H1 (cell line): ENCODE results near the gene CRYGA. TPM values are rescaled to one million over a fixed set of nuclear protein-coding genes. Genes with fewer than 3 reads are reported as not detected.

Experiments used
- CTCF ChIA-PET: fragments of 300-600 bp; sonication (Branson Sonifier 250); formaldehyde crosslinking; loops from one replicate; lab custom pipeline; 2021; ENCODE audit not compliant: partially characterized antibody; lab: Charles Lee
- POLR2A ChIA-PET: fragments of 300-600 bp; sonication (Branson Sonifier 250); formaldehyde crosslinking; loops from one replicate; lab custom pipeline; 2021; ENCODE audit warnings: inconsistent platforms; ENCODE audit not compliant: partially characterized antibody; lab: Charles Lee
- DNase-seq, 2 experiments: peaks; one replicate each; pipeline versions ENCODE4 v3.0.0 to v3.0.0-alpha.2; 2010 to 2022; ENCODE audit warnings: low spot score in 2 of 2, low read depth in 1 of 2, mixed read lengths in 1 of 2
- FAIRE-seq: peaks from 2 replicates; lab custom pipeline; 2011; peaks lifted over from hg19 to GRCh38; lab: Jason Lieb, UNC
- H2AFZ ChIP-seq: 2 replicates; pipeline ENCODE4 v1.8.1; 2012; ENCODE audit warnings: low read length, inconsistent platforms
- H2AK5ac ChIP-seq: 2 replicates; pipeline ENCODE4 v1.6.1; 2013; ENCODE audit warnings: low read depth, low read length
- H2BK120ac ChIP-seq: replicated peaks from 2 replicates; pipeline ENCODE3; 2013; ENCODE audit warnings: low read depth, low read length, inconsistent platforms
- H2BK12ac ChIP-seq: 2 replicates; pipeline ENCODE4 v1.6.1; 2013; ENCODE audit warnings: low read depth, low read length
- H2BK15ac ChIP-seq: 2 replicates; pipeline ENCODE4 v1.6.1; 2013; ENCODE audit warnings: low read length
- H2BK20ac ChIP-seq: 2 replicates; pipeline ENCODE4 v1.6.1; 2013; ENCODE audit warnings: low read length
- H2BK5ac ChIP-seq: 2 replicates; pipeline ENCODE4 v1.6.1; 2013; ENCODE audit warnings: low read depth, low read length
- H3K14ac ChIP-seq: 2 replicates; pipeline ENCODE4 v1.6.1; 2013; ENCODE audit warnings: inconsistent platforms; ENCODE audit not compliant: insufficient read length
- H3K18ac ChIP-seq: 2 replicates; pipeline ENCODE4 v1.6.1; 2013; ENCODE audit warnings: low read length; ENCODE audit errors: extremely low read depth
- H3K23ac ChIP-seq: 2 replicates; pipeline ENCODE4 v1.6.1; 2013; ENCODE audit warnings: inconsistent platforms; ENCODE audit not compliant: insufficient read length
- H3K23me2 ChIP-seq: 2 replicates; pipeline ENCODE4 v1.6.1; 2013; ENCODE audit warnings: low read depth, low read length
- H3K27ac ChIP-seq: 2 replicates; pipeline ENCODE4 v1.6.1; 2011; ENCODE audit warnings: low read depth, low read length, inconsistent platforms
- H3K27me3 ChIP-seq, 4 experiments: replicated peaks in 1 of 4; 1 replicate in 1 of 4; 2 replicates in 3 of 4; pipeline versions ENCODE4 v1.6.1 to v1.8.1; 2011 to 2013; ENCODE audit warnings: low read length in 3 of 4, mild to moderate bottlenecking in 3 of 4, inconsistent platforms in 2 of 4, mixed read lengths in 2 of 4, moderate library complexity in 1 of 4; ENCODE audit not compliant: control insufficient read depth in 3 of 4, insufficient read depth in 3 of 4; ENCODE audit errors: extremely low read depth in 1 of 4
- H3K36me3 ChIP-seq, 4 experiments: 2 replicates each; pipeline versions ENCODE4 v1.6.1 to v1.8.1; 2011 to 2013; ENCODE audit warnings: mild to moderate bottlenecking in 4 of 4, low read length in 3 of 4, moderate library complexity in 2 of 4, control low read depth in 1 of 4, inconsistent platforms in 1 of 4; ENCODE audit not compliant: insufficient read depth in 4 of 4, control insufficient read depth in 2 of 4
- H3K4ac ChIP-seq: replicated peaks from 2 replicates; pipeline ENCODE3; 2013; ENCODE audit warnings: low read length, low read depth, mixed read lengths, inconsistent platforms; ENCODE audit not compliant: insufficient read length
- H3K4me1 ChIP-seq, 4 experiments: replicated peaks in 1 of 4; 1 replicate in 1 of 4; 2 replicates in 3 of 4; pipeline versions ENCODE4 v1.6.1 to v1.8.1; 2011 to 2013; ENCODE audit warnings: low read length in 3 of 4, inconsistent platforms in 2 of 4, mixed read lengths in 1 of 4; ENCODE audit not compliant: insufficient read depth in 4 of 4, control insufficient read depth in 3 of 4
- H3K4me2 ChIP-seq, 2 experiments: 2 replicates each; pipeline versions ENCODE4 v1.6.1 to v1.8.1; 2011 to 2013; ENCODE audit warnings: low read depth in 2 of 2, low read length in 2 of 2, control low read depth in 1 of 2, inconsistent platforms in 1 of 2, mild to moderate bottlenecking in 1 of 2; ENCODE audit not compliant: insufficient read depth in 1 of 2
- H3K4me3 ChIP-seq, 4 experiments: fragments of 200-600, 300-600 bp in 1 of 4; sonication (generic), shearing (Covaris generic), sonication (Bioruptor Twin) in 1 of 4; 2 replicates each; pipeline versions ENCODE4 v1.5.1 to v1.8.1; 2011 to 2016; ENCODE audit warnings: low read length in 4 of 4, low read depth in 3 of 4, control low read depth in 2 of 4, inconsistent platforms in 2 of 4, mild to moderate bottlenecking in 2 of 4, mixed read lengths in 1 of 4, moderate library complexity in 1 of 4; ENCODE audit not compliant: insufficient read depth in 2 of 4; ENCODE audit errors: extremely low read depth in 1 of 4
- H3K56ac ChIP-seq: replicated peaks from 2 replicates; pipeline ENCODE3; 2013; ENCODE audit warnings: low read depth, mild to moderate bottlenecking, mixed read lengths, low read length, inconsistent platforms; ENCODE audit not compliant: insufficient read length
- H3K79me1 ChIP-seq: 2 replicates; pipeline ENCODE4 v1.6.1; 2013; ENCODE audit warnings: low read depth, low read length, control low read depth
- H3K79me2 ChIP-seq, 2 experiments: 2 replicates each; pipeline versions ENCODE4 v1.6.1 to v1.8.1; 2012 to 2013; ENCODE audit warnings: low read length in 2 of 2, mild to moderate bottlenecking in 2 of 2, inconsistent platforms in 1 of 2; ENCODE audit not compliant: insufficient read depth in 2 of 2, control insufficient read depth in 1 of 2
- H3K9ac ChIP-seq, 4 experiments: replicated peaks in 1 of 4; 1 replicate in 1 of 4; 2 replicates in 3 of 4; pipeline versions ENCODE4 v1.6.1 to v1.8.1; 2011 to 2013; ENCODE audit warnings: low read depth in 3 of 4, low read length in 3 of 4, control low read depth in 2 of 4, mild to moderate bottlenecking in 2 of 4, moderate library complexity in 2 of 4, inconsistent platforms in 1 of 4; ENCODE audit errors: extremely low read depth in 1 of 4
- H3K9me3 ChIP-seq, 2 experiments: 2 replicates each; pipeline versions ENCODE4 v1.6.1 to v1.8.1; 2012 to 2013; ENCODE audit warnings: mild to moderate bottlenecking in 2 of 2, moderate library complexity in 2 of 2, control low read depth in 1 of 2, inconsistent platforms in 1 of 2, low read depth in 1 of 2, low read length in 1 of 2, mixed read lengths in 1 of 2; ENCODE audit not compliant: insufficient read depth in 2 of 2
- H4K20me1 ChIP-seq, 2 experiments: replicated peaks in 1 of 2; 2 replicates each; pipeline versions ENCODE3 to v1.8.1; 2011 to 2013; ENCODE audit warnings: inconsistent platforms in 2 of 2, low read length in 2 of 2, mild to moderate bottlenecking in 1 of 2; ENCODE audit not compliant: insufficient read depth in 2 of 2, control insufficient read depth in 1 of 2
- H4K5ac ChIP-seq: 2 replicates; pipeline ENCODE4 v1.6.1; 2013; ENCODE audit warnings: low read length, low read depth, mixed read lengths, inconsistent platforms; ENCODE audit not compliant: insufficient read length
- H4K8ac ChIP-seq: 2 replicates; pipeline ENCODE4 v1.8.0; 2013; ENCODE audit warnings: mild to moderate bottlenecking, moderate library complexity, low read length, inconsistent platforms; ENCODE audit not compliant: insufficient read depth; ENCODE audit errors: extremely low read depth
- H4K91ac ChIP-seq: replicated peaks from 2 replicates; pipeline ENCODE3; 2013; ENCODE audit warnings: low read length, mixed read lengths, inconsistent platforms; ENCODE audit not compliant: insufficient read length
- ASH2L ChIP-seq: fragments of 200-600, 300-600 bp; sonication (generic); IDR thresholded peaks from one replicate; pipeline ENCODE4 v1.7.1; 2017; ENCODE audit warnings: low read length
- JUND ChIP-seq: IDR thresholded peaks from 2 replicates; pipeline ENCODE4 v1.6.1; 2011; ENCODE audit warnings: mild to moderate bottlenecking, improper control_type of control experiment, low read length
- SIX5 ChIP-seq: IDR thresholded peaks from 2 replicates; pipeline ENCODE4 v1.6.1; 2011; ENCODE audit warnings: mild to moderate bottlenecking, low read depth, low read length
- WGBS, 2 experiments: shearing (Covaris generic) in 1 of 2; methylation state at CpG; one replicate each; pipeline versions ENCODE4 v1.1.6 to v1.1.7; 2013 to 2015; ENCODE audit warnings: low lambda C conversion rate in 2 of 2, mixed read lengths in 2 of 2, inconsistent platforms in 1 of 2, low coverage in 1 of 2, missing lambda C conversion rate in 1 of 2; ENCODE audit not compliant: insufficient replicate concordance in 2 of 2, insufficient coverage in 1 of 2, insufficient read length in 1 of 2; ENCODE audit errors: extremely low coverage in 1 of 2, missing lambda C conversion rate in 1 of 2; 5-methylcytosine and 5-hydroxymethylcytosine counted together
- polyA plus RNA-seq, 7 experiments: library from polyadenylated mRNA; depleted of rRNA in 3 of 7; stranded (reverse) in 5 of 7; unstranded in 2 of 7; fragments of >200 nt in 5 of 7; fragments of 200-250 nt in 2 of 7; gene quantifications; 1 replicate in 5 of 7; 2 replicates in 1 of 7; 4 replicates in 1 of 7; pipeline versions ENCODE4 v1.2.1 to v1.2.3, GENCODE V29; 2011 to 2013; ENCODE audit warnings: missing spikeins in 2 of 7, mixed read lengths in 2 of 7
- total RNA-seq: library from RNA; stranded (reverse); fragmentation: NEBNext Ultra II Directional; extraction: Animal tissue kit (Norgen Biotek cat#: 25700); gene quantifications from 2 replicates; pipeline ENCODE4 v1.2.1, GENCODE V29; 2021
- TF ChIP-seq, protein P1 (sequence below), 3 experiments: IDR thresholded peaks; 1 replicate in 2 of 3; 2 replicates in 1 of 3; pipeline versions ENCODE4 v1.5.1 to v1.6.1; 2011; ENCODE audit warnings: low read length in 3 of 3, mild to moderate bottlenecking in 3 of 3, inconsistent platforms in 2 of 3, low read depth in 1 of 3, moderate library complexity in 1 of 3; ENCODE audit not compliant: insufficient read depth in 1 of 3; ENCODE audit errors: control extremely low read depth in 1 of 3

Gene CRYGA
- total and polyA plus RNA-seq, 2 of the 8 experiments (the other 6 are each of a cell fraction or from before 2014, with no cell fraction given), result not detected

- DNase-seq, result peak in 1 of 2 experiments; percentile 60
- CTCF ChIA-PET, result interaction anchor here (0.6 to 1.7 kb wide), 8 partner anchors 8 to 79 kb away, joined by 3 to 8 read pairs (median 3); partner anchors contain the start of gene CRYGA
- Histone ChIP-seq H3K36me3 (no peaks in the 10 kb centered on the region), H2AFZ (no peak overlapping the region), H3K9ac (no peak overlapping the region), H2BK5ac (no peak overlapping the region), H2BK120ac (peak overlapping the region; percentile 23), H3K14ac (no peak overlapping the region), H2AK5ac (no peak overlapping the region), H3K56ac (no peak overlapping the region), H4K5ac (peak overlapping the region; percentile 42), H3K4me2 (peak overlapping the region; percentile 58 to 64), H3K4ac (no peak overlapping the region), H3K18ac (no peak overlapping the region), H3K79me2 (no peaks in the 10 kb centered on the region), H3K79me1 (no peaks in the 10 kb centered on the region), H3K27me3 (no peaks in the 10 kb centered on the region), H4K91ac (no peak overlapping the region), H3K23me2 (no peaks in the 10 kb centered on the region; the same call in 1 of the 2 replicates), H4K8ac (no peak overlapping the region), H2BK20ac (no peak overlapping the region), H4K20me1 (no peaks in the 10 kb centered on the region), H3K4me3 (peak overlapping the region; percentile 10 to 59 (median 30); a peak in 5 of 8 replicates), H3K27ac (no peak overlapping the region), H3K4me1 (peaks cover 2 to 16% (median 7%) of the 10 kb centered on the region in 4 experiments), H3K9me3 (no peaks in the 10 kb centered on the region), H2BK15ac (no peak overlapping the region), H3K23ac (no peak overlapping the region), H2BK12ac (0 out of 2 replicates have a peak overlapping the region, but pooled peaks have one; percentile 5)
- POLR2A ChIA-PET, result interaction anchor here (0.6 to 0.9 kb wide), 2 partner anchors 9 to 62 kb away, joined by 3 to 4 read pairs; no protein-coding TSS in a partner anchor
- no peak for TF ChIP-seq SIX5
- TF ChIP-seq, protein P1, sequence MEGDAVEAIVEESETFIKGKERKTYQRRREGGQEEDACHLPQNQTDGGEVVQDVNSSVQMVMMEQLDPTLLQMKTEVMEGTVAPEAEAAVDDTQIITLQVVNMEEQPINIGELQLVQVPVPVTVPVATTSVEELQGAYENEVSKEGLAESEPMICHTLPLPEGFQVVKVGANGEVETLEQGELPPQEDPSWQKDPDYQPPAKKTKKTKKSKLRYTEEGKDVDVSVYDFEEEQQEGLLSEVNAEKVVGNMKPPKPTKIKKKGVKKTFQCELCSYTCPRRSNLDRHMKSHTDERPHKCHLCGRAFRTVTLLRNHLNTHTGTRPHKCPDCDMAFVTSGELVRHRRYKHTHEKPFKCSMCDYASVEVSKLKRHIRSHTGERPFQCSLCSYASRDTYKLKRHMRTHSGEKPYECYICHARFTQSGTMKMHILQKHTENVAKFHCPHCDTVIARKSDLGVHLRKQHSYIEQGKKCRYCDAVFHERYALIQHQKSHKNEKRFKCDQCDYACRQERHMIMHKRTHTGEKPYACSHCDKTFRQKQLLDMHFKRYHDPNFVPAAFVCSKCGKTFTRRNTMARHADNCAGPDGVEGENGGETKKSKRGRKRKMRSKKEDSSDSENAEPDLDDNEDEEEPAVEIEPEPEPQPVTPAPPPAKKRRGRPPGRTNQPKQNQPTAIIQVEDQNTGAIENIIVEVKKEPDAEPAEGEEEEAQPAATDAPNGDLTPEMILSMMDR (IDR thresholded peaks at IDR 0.05; ENCODE audit: control extremely low read depth in 1 of 3, insufficient read depth in 1 of 3, low read depth in 1 of 3, low read length in 3 of 3), result peak in 1 of 3 experiments; percentile 24; a peak in 1 of 4 replicates
- peak; percentile 77 for TF ChIP-seq ASH2L
- no peak for TF ChIP-seq JUND
- WGBS, 2 experiments, result 11% methylated on average over 7 of the region's 7 CpGs; no CpG with 5 or more reads in 1 of the 2 experiments
- no peak for FAIRE-seq
These were observed 20.1 kb upstream of the CRYGA start for GRCh38 chr2:208183526-208183925.
